H9 (cell line): Measurements from ENCODE around the gene GRIA4. TPM values are rescaled to one million over a fixed set of nuclear protein-coding genes. Genes with fewer than 3 reads are reported as not detected.

ENCODE experiments used
- DNase-seq: peaks from one replicate; pipeline ENCODE4 v3.0.0-alpha.2; 2017
- H2AFZ ChIP-seq: one replicate; pipeline ENCODE4 v1.6.1; 2013; ENCODE audit warnings: mild to moderate bottlenecking, low read length, control low read depth, moderate library complexity
- H2AK5ac ChIP-seq: 2 replicates; pipeline ENCODE4 v1.6.1; 2013; ENCODE audit warnings: low read length, control low read depth, mixed read lengths; ENCODE audit not compliant: insufficient read length
- H2BK120ac ChIP-seq: one replicate; pipeline ENCODE4 v1.6.1; 2013; ENCODE audit warnings: low read depth, mild to moderate bottlenecking, low read length, control low read depth, inconsistent platforms; ENCODE audit not compliant: poor library complexity, severe bottlenecking
- H2BK12ac ChIP-seq: 2 replicates; pipeline ENCODE4 v1.6.1; 2013; ENCODE audit warnings: low read length, control low read depth, mixed read lengths, low read depth; ENCODE audit not compliant: insufficient read length
- H2BK15ac ChIP-seq: 2 replicates; pipeline ENCODE4 v1.6.1; 2013; ENCODE audit warnings: low read depth, low read length, control low read depth
- H2BK20ac ChIP-seq: one replicate; pipeline ENCODE4 v1.6.1; 2013; ENCODE audit warnings: low read depth, mild to moderate bottlenecking, low read length, control low read depth, inconsistent platforms; ENCODE audit not compliant: poor library complexity, severe bottlenecking
- H2BK5ac ChIP-seq: 2 replicates; pipeline ENCODE4 v1.6.1; 2013; ENCODE audit warnings: low read length, control low read depth, mixed read lengths; ENCODE audit not compliant: insufficient read length
- H3K14ac ChIP-seq: 2 replicates; pipeline ENCODE4 v1.6.1; 2013; ENCODE audit warnings: low read length, control low read depth; ENCODE audit not compliant: insufficient read depth
- H3K18ac ChIP-seq: 2 replicates; pipeline ENCODE4 v1.6.1; 2013; ENCODE audit warnings: low read depth, mild to moderate bottlenecking, mixed read lengths, low read length, control low read depth; ENCODE audit not compliant: insufficient read length
- H3K23ac ChIP-seq: 2 replicates; pipeline ENCODE4 v1.6.1; 2013; ENCODE audit warnings: low read length, control low read depth, mixed read lengths, low read depth; ENCODE audit not compliant: insufficient read length
- H3K23me2 ChIP-seq: 2 replicates; pipeline ENCODE4 v1.6.1; 2013; ENCODE audit warnings: low read depth, mild to moderate bottlenecking, mixed read lengths, low read length, control low read depth; ENCODE audit not compliant: insufficient read length, poor library complexity, severe bottlenecking
- H3K27ac ChIP-seq: 2 replicates; pipeline ENCODE4 v1.5.1; 2013; ENCODE audit warnings: low read length, control low read depth, mixed read lengths, low read depth; ENCODE audit not compliant: insufficient read length
- H3K27me3 ChIP-seq: 2 replicates; pipeline ENCODE4 v1.6.1; 2013; ENCODE audit warnings: low read length, control low read depth, inconsistent platforms; ENCODE audit not compliant: insufficient read depth
- H3K4ac ChIP-seq: 2 replicates; pipeline ENCODE4 v1.6.1; 2013; ENCODE audit warnings: low read depth, mild to moderate bottlenecking, control low read depth, inconsistent platforms, low read length, moderate library complexity
- H3K4me1 ChIP-seq: 2 replicates; pipeline ENCODE4 v1.6.1; 2013; ENCODE audit warnings: low read length, control low read depth, inconsistent platforms; ENCODE audit not compliant: insufficient read depth
- H3K4me2 ChIP-seq: 2 replicates; pipeline ENCODE4 v1.6.1; 2013; ENCODE audit warnings: low read length, control low read depth, mixed read lengths; ENCODE audit not compliant: insufficient read length, insufficient read depth
- H3K56ac ChIP-seq: 2 replicates; pipeline ENCODE4 v1.6.1; 2013; ENCODE audit warnings: low read depth, mild to moderate bottlenecking, mixed read lengths, low read length, control low read depth; ENCODE audit not compliant: insufficient read length
- H3K79me1 ChIP-seq: 2 replicates; pipeline ENCODE4 v1.6.1; 2013; ENCODE audit warnings: low read depth, mild to moderate bottlenecking, moderate library complexity, low read length, control low read depth, inconsistent platforms; ENCODE audit not compliant: insufficient read depth, poor library complexity, severe bottlenecking
- H3K79me2 ChIP-seq: 2 replicates; pipeline ENCODE4 v1.6.1; 2013; ENCODE audit warnings: low read length, control low read depth, inconsistent platforms; ENCODE audit not compliant: insufficient read depth
- H3K9ac ChIP-seq: 2 replicates; pipeline ENCODE4 v1.6.1; 2013; ENCODE audit warnings: low read length, control low read depth, mixed read lengths; ENCODE audit not compliant: insufficient read length; ENCODE audit errors: extremely low read depth
- H3K9me3 ChIP-seq: one replicate; pipeline ENCODE4 v1.6.1; 2013; ENCODE audit warnings: low read depth, low read length, inconsistent platforms; ENCODE audit not compliant: control insufficient read depth
- H3T11ph ChIP-seq: one replicate; pipeline ENCODE4 v1.6.1; 2013; ENCODE audit warnings: mild to moderate bottlenecking, low read length, control low read depth, inconsistent platforms
- H4K20me1 ChIP-seq: one replicate; pipeline ENCODE4 v1.6.1; 2013; ENCODE audit not compliant: control insufficient read depth, insufficient read length, insufficient read depth
- H4K5ac ChIP-seq: 2 replicates; pipeline ENCODE4 v1.6.1; 2013; ENCODE audit warnings: low read depth, mild to moderate bottlenecking, mixed read lengths, low read length, control low read depth; ENCODE audit not compliant: insufficient read length
- H4K8ac ChIP-seq: replicated peaks from 2 replicates; pipeline ENCODE4 v1.6.1; 2013; ENCODE audit warnings: low read length, control low read depth, mixed read lengths, low read depth; ENCODE audit not compliant: insufficient read length
- H4K91ac ChIP-seq: 2 replicates; pipeline ENCODE4 v1.6.1; 2013; ENCODE audit warnings: low read depth, mild to moderate bottlenecking, moderate library complexity, mixed read lengths, low read length, control low read depth; ENCODE audit not compliant: insufficient read length
- H3K27ac Mint-ChIP-seq, 3 experiments: 2 replicates in 2 of 3; 3 replicates in 1 of 3; pipeline ENCODE4 v1.8.0; 2020 to 2021; ENCODE audit warnings: mixed read lengths in 3 of 3, mild to moderate bottlenecking in 1 of 3, moderate library complexity in 1 of 3
- H3K27me3 Mint-ChIP-seq: 2 replicates; pipeline ENCODE4 v1.8.0; 2021; ENCODE audit warnings: low read depth, mild to moderate bottlenecking, moderate library complexity, mixed read lengths
- H3K36me3 Mint-ChIP-seq, 3 experiments: 2 replicates in 2 of 3; 3 replicates in 1 of 3; pipeline ENCODE4 v1.8.0; 2020 to 2021; ENCODE audit warnings: low read depth in 3 of 3, mixed read lengths in 3 of 3; ENCODE audit not compliant: insufficient read depth in 1 of 3
- H3K4me1 Mint-ChIP-seq, 2 experiments: 2 replicates each; pipeline ENCODE4 v1.8.0; 2020; ENCODE audit warnings: mixed read lengths in 2 of 2
- H3K4me3 Mint-ChIP-seq, 2 experiments: 2 replicates in 1 of 2; 3 replicates in 1 of 2; pipeline ENCODE4 v1.8.0; 2020 to 2021; ENCODE audit warnings: mild to moderate bottlenecking in 2 of 2, mixed read lengths in 2 of 2, moderate library complexity in 1 of 2
- H3K9me3 Mint-ChIP-seq, 2 experiments: 2 replicates in 1 of 2; 3 replicates in 1 of 2; pipeline ENCODE4 v1.8.0; 2020; ENCODE audit warnings: mild to moderate bottlenecking in 2 of 2, mixed read lengths in 2 of 2, moderate library complexity in 1 of 2
- CTCF ChIP-seq: fragments of 200-600 bp; sonication (generic); conservative IDR thresholded peaks from 3 replicates; pipeline ENCODE4 v1.8.0; 2021; ENCODE audit warnings: antibody characterized with exemption, mild to moderate bottlenecking
- WGBS: extraction: QIAGEN DNeasy Blood & Tissue Kit; methylation state at CpG from one replicate; pipeline ENCODE4 v1.1.7; 2013; ENCODE audit warnings: missing lambda C conversion rate, low lambda C conversion rate, mixed read lengths; ENCODE audit not compliant: insufficient read length; ENCODE audit errors: extremely low coverage; 5-methylcytosine and 5-hydroxymethylcytosine counted together
- total RNA-seq: library from RNA; stranded (reverse); gene quantifications from 2 replicates; pipeline ENCODE4 v1.2.1, GENCODE V29; 2021

GRIA4 gene
- total RNA-seq, 1 experiment from 2014 or later = 0.83 TPM

GRCh38 chr11:105825141-105825540 lies 215.3 kb downstream of the GRIA4 start:
- Mint-ChIP-seq H3K4me3 (no peak overlapping the region), H3K9me3 (no peaks in the 10 kb centered on the region), H3K27me3 (no peaks in the 10 kb centered on the region; the same call in 1 of the 2 replicates), H3K36me3 (no peaks in the 10 kb centered on the region), H3K27ac (no peak overlapping the region), H3K4me1 (peaks cover 21 to 24% of the 10 kb centered on the region in 2 experiments)
- H4K8ac ChIP-seq = no peak overlapping the region
- no peak overlapping the region for H3K23ac ChIP-seq
- H2BK20ac ChIP-seq = no peak overlapping the region
- H4K20me1 ChIP-seq = no peaks in the 10 kb centered on the region
- H3K9ac ChIP-seq = no peak overlapping the region
- no peak overlapping the region for H2AFZ ChIP-seq
- H2BK120ac ChIP-seq = no peak overlapping the region
- no peak overlapping the region for H3K27ac ChIP-seq
- H3K27me3 ChIP-seq = no peaks in the 10 kb centered on the region
- WGBS = no CpG with 5 or more reads among the region's 1 CpG
- no peak for TF ChIP-seq CTCF
- no peak overlapping the region for H3K14ac ChIP-seq
- H3T11ph ChIP-seq = no peak overlapping the region
- H3K18ac ChIP-seq = no peak overlapping the region
- H3K4me2 ChIP-seq = no peak overlapping the region
- no peaks in the 10 kb centered on the region for H3K79me1 ChIP-seq
- H3K4me1 ChIP-seq = 0 out of 2 replicates have a peak, but pooled peaks cover 2% of the 10 kb centered on the region
- no peaks in the 10 kb centered on the region for H3K79me2 ChIP-seq
- H2BK5ac ChIP-seq = no peak overlapping the region
- H4K91ac ChIP-seq = no peak overlapping the region
- H3K9me3 ChIP-seq = no peaks in the 10 kb centered on the region
- no peak for DNase-seq
- H3K4ac ChIP-seq = no peak overlapping the region
- no peak overlapping the region for H2AK5ac ChIP-seq
- H3K56ac ChIP-seq = no peak overlapping the region
- H3K23me2 ChIP-seq = no peaks in the 10 kb centered on the region
- H2BK15ac ChIP-seq = no peak overlapping the region
- no peak overlapping the region for H4K5ac ChIP-seq
- H2BK12ac ChIP-seq = no peak overlapping the region
